Astrocyte of the cerebellum (primary cell): ENCODE measurements around the gene AGBL1.

Experiments used
- DNase-seq: peaks from one replicate; pipeline ENCODE4 v3.0.0-alpha.2; 2011; ENCODE audit warnings: low read depth
- H3K4me3 ChIP-seq: 2 replicates; pipeline ENCODE4 v1.5.1; 2011; ENCODE audit warnings: mild to moderate bottlenecking, low read depth, low read length, moderate library complexity
- in situ Hi-C: cut with HindIII; loops from 2 replicates; pipeline ENCODE4 v1.10.0; 2017; ENCODE audit warnings: low sequenced_read_pairs
- TF ChIP-seq, protein P1 (sequence below): IDR thresholded peaks from 2 replicates; pipeline ENCODE4 v1.5.1; 2012; ENCODE audit warnings: low read length, low read depth, moderate library complexity, mild to moderate bottlenecking; ENCODE audit errors: missing control alignments

The AGBL1 gene

DNA sequence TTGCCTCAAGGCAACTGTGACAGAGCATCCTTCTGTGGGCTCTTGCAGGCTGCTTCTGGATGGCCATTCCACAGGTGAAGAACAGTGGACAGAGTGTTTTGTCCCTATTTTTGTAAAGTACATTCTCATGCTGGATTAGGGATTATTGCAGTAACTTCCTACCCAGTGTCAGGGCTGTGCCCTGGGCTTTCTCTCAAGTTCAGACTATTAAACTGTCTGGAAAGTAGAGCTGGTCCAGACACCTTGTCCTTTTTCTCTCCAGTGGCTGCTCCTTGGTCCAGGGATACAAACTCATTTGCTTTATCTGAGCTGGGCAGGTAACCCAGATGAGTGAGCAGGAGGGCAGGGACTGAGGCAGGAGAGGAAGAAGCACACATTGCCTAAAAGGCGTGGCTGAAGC is 37.4 kb upstream of the AGBL1 start:
- in situ Hi-C loops, result no loop called here
- no peak overlapping the region for H3K4me3 ChIP-seq
- TF ChIP-seq, protein P1, sequence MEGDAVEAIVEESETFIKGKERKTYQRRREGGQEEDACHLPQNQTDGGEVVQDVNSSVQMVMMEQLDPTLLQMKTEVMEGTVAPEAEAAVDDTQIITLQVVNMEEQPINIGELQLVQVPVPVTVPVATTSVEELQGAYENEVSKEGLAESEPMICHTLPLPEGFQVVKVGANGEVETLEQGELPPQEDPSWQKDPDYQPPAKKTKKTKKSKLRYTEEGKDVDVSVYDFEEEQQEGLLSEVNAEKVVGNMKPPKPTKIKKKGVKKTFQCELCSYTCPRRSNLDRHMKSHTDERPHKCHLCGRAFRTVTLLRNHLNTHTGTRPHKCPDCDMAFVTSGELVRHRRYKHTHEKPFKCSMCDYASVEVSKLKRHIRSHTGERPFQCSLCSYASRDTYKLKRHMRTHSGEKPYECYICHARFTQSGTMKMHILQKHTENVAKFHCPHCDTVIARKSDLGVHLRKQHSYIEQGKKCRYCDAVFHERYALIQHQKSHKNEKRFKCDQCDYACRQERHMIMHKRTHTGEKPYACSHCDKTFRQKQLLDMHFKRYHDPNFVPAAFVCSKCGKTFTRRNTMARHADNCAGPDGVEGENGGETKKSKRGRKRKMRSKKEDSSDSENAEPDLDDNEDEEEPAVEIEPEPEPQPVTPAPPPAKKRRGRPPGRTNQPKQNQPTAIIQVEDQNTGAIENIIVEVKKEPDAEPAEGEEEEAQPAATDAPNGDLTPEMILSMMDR, result no peak
- no peak for DNase-seq

DNA sequence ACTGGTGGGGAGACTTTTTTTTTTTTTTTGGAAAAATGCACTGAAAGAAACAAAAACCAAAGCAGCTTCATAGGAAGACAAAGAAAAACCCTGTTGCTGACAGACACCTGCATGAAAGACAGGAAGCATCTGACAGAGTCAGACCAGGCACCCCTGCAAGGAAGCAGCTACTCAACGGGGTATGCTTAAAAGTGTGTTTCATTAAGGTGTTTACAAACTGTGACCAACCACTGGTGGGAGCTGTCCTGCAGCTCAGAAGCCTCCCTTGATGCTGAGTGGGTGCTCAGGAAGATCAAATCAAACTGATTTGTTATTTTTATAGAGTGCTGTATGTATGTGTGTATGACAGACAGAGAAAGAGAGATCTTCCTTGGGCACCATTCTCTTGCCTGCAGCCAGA is 34.7 kb upstream of the AGBL1 start:
- H3K4me3 ChIP-seq, result no peak overlapping the region
- DNase-seq, result no peak
- TF ChIP-seq, protein P1, result no peak
- in situ Hi-C loops, result no loop called here

DNA sequence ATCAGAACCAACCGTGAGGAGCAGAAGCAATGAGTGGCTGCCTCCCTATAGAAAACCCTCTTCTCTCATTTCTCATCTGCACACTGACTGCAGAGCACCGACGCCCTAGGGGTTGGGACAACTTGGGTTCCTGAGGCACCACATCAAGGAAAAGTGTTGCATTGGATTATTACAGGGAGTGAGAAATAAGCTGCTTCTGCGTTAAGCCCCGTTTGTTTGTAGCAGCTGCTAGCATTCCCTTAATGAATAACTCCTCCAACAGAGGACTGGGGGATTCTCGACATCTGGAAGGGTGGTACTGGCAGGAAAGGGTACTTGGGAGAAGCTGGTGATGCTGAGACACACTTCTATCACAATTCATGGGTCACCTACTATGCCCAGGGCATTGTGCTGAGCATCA is 25.3 kb upstream of the AGBL1 start:
- DNase-seq, result no peak
- in situ Hi-C loops, result no loop called here
- no peak overlapping the region for H3K4me3 ChIP-seq
- TF ChIP-seq, protein P1, result no peak

DNA sequence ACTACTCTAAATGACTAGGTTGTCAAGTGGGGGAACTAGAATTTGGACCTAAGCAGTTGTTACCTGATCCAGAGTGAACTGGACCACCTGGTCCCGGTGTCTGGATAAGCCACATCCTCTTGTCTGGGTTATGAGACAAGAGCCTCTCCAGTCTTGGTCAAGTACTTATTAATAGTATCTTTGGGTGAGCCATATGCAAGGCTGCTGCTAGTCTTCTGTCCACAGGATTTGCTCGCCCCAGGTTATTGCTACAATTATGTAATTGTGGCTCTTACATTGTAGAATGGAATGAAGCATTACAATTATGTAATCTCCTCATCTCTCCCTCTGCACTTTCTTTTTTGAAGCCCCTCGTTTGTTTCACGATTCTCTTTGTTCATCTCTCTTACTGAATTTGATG is 24.0 kb upstream of the AGBL1 start:
- TF ChIP-seq, protein P1, result no peak
- in situ Hi-C loops, result no loop called here
- no peak for DNase-seq
- no peak overlapping the region for H3K4me3 ChIP-seq

DNA sequence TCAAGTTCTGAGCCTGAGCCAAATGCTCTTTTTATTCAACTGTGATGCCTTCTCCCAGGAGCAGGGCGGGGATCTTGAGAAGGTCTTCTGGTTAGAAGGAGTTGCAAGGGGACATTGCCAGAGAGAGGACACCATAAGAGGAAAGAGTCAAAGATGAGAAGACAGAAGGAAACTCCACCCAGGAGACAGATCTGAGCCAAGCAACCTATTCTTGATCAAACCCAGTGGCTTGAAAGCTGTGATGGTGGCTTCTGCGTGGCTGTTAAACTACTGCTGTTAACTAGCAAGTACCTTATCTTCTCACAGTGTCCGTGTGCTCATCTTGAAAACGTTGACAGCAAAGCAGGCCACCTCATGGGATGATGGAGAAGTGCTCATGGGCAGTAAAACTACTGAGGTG is 19.8 kb upstream of the AGBL1 start:
- H3K4me3 ChIP-seq, result no peak overlapping the region
- DNase-seq, result no peak
- TF ChIP-seq, protein P1, result no peak
- in situ Hi-C loops, result no loop called here

DNA sequence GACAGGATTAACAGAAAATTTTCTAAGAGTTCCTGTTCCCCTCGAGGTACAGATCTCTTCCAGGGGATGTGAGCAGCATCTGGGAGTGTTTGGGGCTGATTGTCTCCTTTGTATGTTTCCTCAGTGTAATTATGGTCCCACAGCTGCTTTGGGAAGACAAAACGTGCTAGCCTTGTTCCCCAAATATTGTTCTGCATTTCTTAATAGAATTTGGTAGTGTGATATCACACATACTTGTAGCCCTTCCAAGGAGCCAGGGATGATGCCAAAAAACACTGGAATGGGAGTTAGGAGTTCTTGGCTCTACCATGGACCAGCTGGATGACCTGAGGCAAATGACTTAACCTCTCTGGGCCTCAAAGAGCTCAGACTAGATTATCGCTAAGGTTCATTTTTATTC is 19.0 kb upstream of the AGBL1 start:
- DNase-seq, result no peak
- H3K4me3 ChIP-seq, result no peak overlapping the region
- in situ Hi-C loops, result no loop called here
- TF ChIP-seq, protein P1, result no peak

DNA sequence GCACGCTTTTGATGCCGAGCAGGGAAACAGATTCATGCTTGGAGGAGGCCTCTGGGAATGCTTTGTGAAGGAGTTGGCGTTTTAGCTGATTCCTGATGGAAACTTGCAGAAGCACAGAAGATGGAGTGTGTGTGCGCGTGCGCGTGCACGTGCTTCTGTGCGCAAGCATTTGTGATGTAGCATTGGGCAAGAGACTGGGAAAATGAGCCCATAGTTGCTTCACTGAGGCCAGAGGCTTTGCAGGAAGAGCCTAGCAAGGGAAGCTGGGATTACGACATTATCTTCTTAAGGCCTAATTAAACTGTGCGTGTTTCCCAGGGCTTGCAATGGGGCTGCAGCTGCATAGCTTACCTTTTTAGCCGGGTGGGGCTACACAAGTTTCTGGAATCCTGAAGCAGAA is 18.1 kb upstream of the AGBL1 start:
- no peak overlapping the region for H3K4me3 ChIP-seq
- no peak for DNase-seq
- TF ChIP-seq, protein P1, result no peak
- in situ Hi-C loops, result no loop called here
